OCI-LY7 (cell line): ENCODE data around the gene PLPP6. TPM values are rescaled to one million over a fixed set of nuclear protein-coding genes. Genes with fewer than 3 reads are reported as not detected.
"Not testable (repeated sequence)": the region's sequence is repeated elsewhere in the genome, so short reads cannot be mapped to it uniquely, and the experiment has no call there.

ENCODE experiments used
- BruUV-seq: library from RNA; stranded (reverse); fragments of 400-500 nt; replicated peaks from 2 replicates; lab custom pipeline; 2021; lab: Mats Ljungman, UMichigan
- CTCF ChIA-PET: fragments of 300-600 bp; sonication (Branson Sonifier 250); formaldehyde crosslinking; loops from one replicate; lab custom pipeline; 2022; ENCODE audit warnings: antibody characterized with exemption; ENCODE audit not compliant: unreplicated experiment; lab: Charles Lee
- POLR2A ChIA-PET: fragments of 300-600 bp; sonication (Branson Sonifier 250); formaldehyde crosslinking; loops from one replicate; lab custom pipeline; 2022; ENCODE audit warnings: antibody characterized with exemption; lab: Charles Lee
- DNase-seq: peaks from one replicate; pipeline ENCODE4 v3.0.0-alpha.2; 2015; ENCODE audit warnings: low spot score
- H2AFZ ChIP-seq: fragments of 200-600 bp; sonication (generic), shearing (Covaris generic); 2 replicates; pipeline ENCODE4 v1.6.1; 2014; ENCODE audit warnings: mild to moderate bottlenecking, antibody characterized with exemption, low read length, moderate library complexity
- H3K27ac ChIP-seq: fragments of 200-600 bp; sonication (generic); 2 replicates; pipeline ENCODE4 v1.5.1; 2014; ENCODE audit warnings: mixed run types, low read depth, mild to moderate bottlenecking, moderate library complexity, low read length, inconsistent platforms; ENCODE audit not compliant: poor library complexity, severe bottlenecking
- H3K36me3 ChIP-seq: fragments of 200-600 bp; sonication (generic); 2 replicates; pipeline ENCODE4 v1.6.1; 2014; ENCODE audit warnings: mild to moderate bottlenecking, antibody characterized with exemption, low read length, moderate library complexity, mixed read lengths; ENCODE audit not compliant: insufficient read depth
- H3K4me1 ChIP-seq: fragments of 200-600 bp; sonication (generic); 2 replicates; pipeline ENCODE4 v1.5.1; 2014; ENCODE audit warnings: mild to moderate bottlenecking, low read length; ENCODE audit not compliant: insufficient read depth, poor library complexity, severe bottlenecking
- H3K4me2 ChIP-seq: fragments of 200-600 bp; sonication (generic); 2 replicates; pipeline ENCODE4 v1.6.1; 2014; ENCODE audit warnings: mild to moderate bottlenecking, low read length
- H3K4me3 ChIP-seq: fragments of 200-600 bp; sonication (generic); 2 replicates; pipeline ENCODE4 v1.5.1; 2014; ENCODE audit warnings: mild to moderate bottlenecking, low read depth, low read length; ENCODE audit not compliant: poor library complexity, severe bottlenecking
- H3K79me2 ChIP-seq: fragments of 200-600 bp; sonication (generic); 2 replicates; pipeline ENCODE4 v1.6.1; 2016; ENCODE audit warnings: low read depth, mild to moderate bottlenecking, low read length, moderate library complexity, mixed read lengths; ENCODE audit not compliant: insufficient read depth
- H3K9me2 ChIP-seq: fragments of 200-600 bp; sonication (generic); 2 replicates; pipeline ENCODE4 v1.6.1; 2016; ENCODE audit warnings: mild to moderate bottlenecking, low read length, mixed read lengths; ENCODE audit not compliant: insufficient read depth
- H3K9me3 ChIP-seq: fragments of 200-600 bp; sonication (generic); 2 replicates; pipeline ENCODE4 v1.6.1; 2014; ENCODE audit warnings: mild to moderate bottlenecking, mixed run types, low read length, mixed read lengths
- H4K20me1 ChIP-seq: fragments of 200-600 bp; sonication (generic); 2 replicates; pipeline ENCODE4 v1.6.1; 2014; ENCODE audit warnings: mild to moderate bottlenecking, antibody characterized with exemption, low read length, moderate library complexity, mixed read lengths; ENCODE audit not compliant: insufficient read depth
- EZH2phosphoT487 ChIP-seq: fragments of 200-600 bp; sonication (generic); IDR thresholded peaks from 2 replicates; pipeline ENCODE4 v1.6.1; 2018; ENCODE audit warnings: low read depth, borderline replicate concordance, mild to moderate bottlenecking, mixed run types, antibody characterized with exemption, low read length, moderate library complexity, mixed read lengths
- intact Hi-C: fragments of 100-400 bp; cut with micrococcal nuclease; formaldehyde crosslinking; loops from one replicate; pipeline ENCODE4 v1.10.0; 2022; ENCODE audit not compliant: unreplicated experiment
- total RNA-seq, 2 experiments: library from RNA; depleted of rRNA in 1 of 2; stranded (reverse); fragments of >200 nt in 1 of 2; shearing (Covaris generic) in 1 of 2; gene quantifications; 2 replicates each; pipeline ENCODE4 v1.2.3, GENCODE V29; 2014 to 2022
- TF ChIP-seq, protein P1 (sequence below): fragments of 200-600 bp; sonication (generic); conservative IDR thresholded peaks from 2 replicates; pipeline ENCODE4 v1.5.1; 2014; ENCODE audit warnings: mild to moderate bottlenecking, antibody characterized with exemption, low read length, moderate library complexity, mixed read lengths

PLPP6 gene
- total RNA-seq, 2 experiments from 2014 or later: 4.6 to 8.1 TPM

DNA sequence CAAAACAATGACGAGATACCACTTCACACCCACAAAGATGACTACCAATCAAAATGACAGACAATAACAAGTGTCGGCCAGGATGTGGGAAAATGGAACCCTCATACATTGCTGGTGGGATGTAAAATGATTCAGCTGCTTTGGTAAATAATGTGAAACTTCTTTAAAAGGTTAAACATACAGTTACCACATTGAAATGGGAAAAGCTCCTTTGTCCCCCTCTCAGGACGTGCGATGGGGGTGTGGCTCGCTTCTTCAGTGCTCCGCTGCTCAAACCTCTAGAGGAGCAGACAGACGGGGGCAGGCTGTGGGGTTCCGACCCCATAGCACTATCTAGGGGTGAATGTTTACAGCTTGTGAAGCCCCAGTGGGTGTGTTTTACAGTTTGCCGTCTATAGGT, 8.0 kb upstream of the PLPP6 start:
- Histone ChIP-seq H3K4me1 (no peaks in the 10 kb centered on the region), H3K4me2 (no peak overlapping the region), H3K27ac (no peak overlapping the region), H2AFZ (no peak overlapping the region), H3K9me2 (no peaks in the 10 kb centered on the region), H3K36me3 (no peaks in the 10 kb centered on the region), H4K20me1 (no peaks in the 10 kb centered on the region), H3K4me3 (no peak overlapping the region), H3K79me2 (no peaks in the 10 kb centered on the region), H3K9me3 (no peaks in the 10 kb centered on the region)
- no TSS peak for BruUV-seq
- no peak for DNase-seq
- TF ChIP-seq, protein P1, sequence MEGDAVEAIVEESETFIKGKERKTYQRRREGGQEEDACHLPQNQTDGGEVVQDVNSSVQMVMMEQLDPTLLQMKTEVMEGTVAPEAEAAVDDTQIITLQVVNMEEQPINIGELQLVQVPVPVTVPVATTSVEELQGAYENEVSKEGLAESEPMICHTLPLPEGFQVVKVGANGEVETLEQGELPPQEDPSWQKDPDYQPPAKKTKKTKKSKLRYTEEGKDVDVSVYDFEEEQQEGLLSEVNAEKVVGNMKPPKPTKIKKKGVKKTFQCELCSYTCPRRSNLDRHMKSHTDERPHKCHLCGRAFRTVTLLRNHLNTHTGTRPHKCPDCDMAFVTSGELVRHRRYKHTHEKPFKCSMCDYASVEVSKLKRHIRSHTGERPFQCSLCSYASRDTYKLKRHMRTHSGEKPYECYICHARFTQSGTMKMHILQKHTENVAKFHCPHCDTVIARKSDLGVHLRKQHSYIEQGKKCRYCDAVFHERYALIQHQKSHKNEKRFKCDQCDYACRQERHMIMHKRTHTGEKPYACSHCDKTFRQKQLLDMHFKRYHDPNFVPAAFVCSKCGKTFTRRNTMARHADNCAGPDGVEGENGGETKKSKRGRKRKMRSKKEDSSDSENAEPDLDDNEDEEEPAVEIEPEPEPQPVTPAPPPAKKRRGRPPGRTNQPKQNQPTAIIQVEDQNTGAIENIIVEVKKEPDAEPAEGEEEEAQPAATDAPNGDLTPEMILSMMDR: no peak
- TF ChIP-seq EZH2phosphoT487: no peak
- intact Hi-C loops: no loop called here
- ChIA-PET CTCF (no interaction called here), POLR2A (interaction anchor here (0.6 kb wide), 1 partner anchor 94 kb away, joined by 3 read pairs; no protein-coding TSS in a partner anchor)

DNA sequence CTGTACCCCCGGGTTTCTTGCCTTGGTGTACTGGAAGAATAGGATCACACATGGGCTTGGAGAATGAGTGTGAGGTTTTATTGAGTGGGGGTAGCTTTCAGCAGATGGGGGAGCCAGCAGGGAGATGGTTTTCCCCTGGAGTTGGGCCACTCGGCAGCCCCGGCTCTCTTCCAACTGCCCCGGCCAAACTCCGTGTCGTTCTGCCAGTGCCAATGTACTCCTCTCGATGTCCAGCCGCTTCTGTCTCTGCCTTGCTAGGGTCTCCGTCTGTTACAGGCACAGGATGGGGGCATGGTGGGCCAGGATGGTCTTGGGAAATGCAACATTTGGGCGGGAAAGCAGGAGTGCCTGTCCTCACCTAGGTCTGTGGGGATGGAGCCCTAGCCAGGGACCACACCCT, 7.6 kb upstream of the PLPP6 start:
- POLR2A ChIA-PET: interaction anchor here (0.6 kb wide), 1 partner anchor 226 kb away, joined by 5 read pairs; no protein-coding TSS in a partner anchor

DNA sequence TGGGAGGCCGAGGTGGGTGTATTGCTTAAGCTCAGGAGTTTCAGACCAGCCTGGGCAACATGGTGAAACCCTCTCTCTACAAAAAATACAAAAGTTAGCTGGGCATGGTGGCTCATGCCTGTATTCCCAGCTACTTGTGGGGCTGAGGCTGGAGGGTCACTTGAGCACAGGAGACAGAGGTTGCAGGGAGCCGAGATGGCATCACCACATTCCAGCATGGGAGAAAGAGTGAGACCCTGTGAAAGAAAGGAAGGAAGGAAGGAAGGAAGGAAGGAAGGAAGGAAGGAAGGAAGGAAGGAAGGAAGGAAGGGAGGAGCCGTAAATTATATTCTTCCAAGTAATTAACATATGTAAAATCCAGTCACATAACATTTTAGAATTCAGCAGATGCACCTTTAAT, 5.9 kb upstream of the PLPP6 start:
- H3K27ac ChIP-seq, H3K4me1 ChIP-seq, H3K36me3 ChIP-seq, H3K4me3 ChIP-seq, H3K79me2 ChIP-seq, DNase-seq, intact Hi-C loops, H3K9me2 ChIP-seq, H2AFZ ChIP-seq, H3K4me2 ChIP-seq, POLR2A ChIA-PET, BruUV-seq, H3K9me3 ChIP-seq, H4K20me1 ChIP-seq: not testable (repeated sequence)
- CTCF ChIA-PET: interaction anchor here (0.7 kb wide), 1 partner anchor 10 kb away, joined by 4 read pairs; no protein-coding TSS in a partner anchor

More for the DNA sequence above, 7.6 kb upstream of the PLPP6 start:
- no peak overlapping the region for H3K27ac ChIP-seq
- no peaks in the 10 kb centered on the region for H3K4me1 ChIP-seq
- H3K79me2 ChIP-seq: no peaks in the 10 kb centered on the region
- H3K36me3 ChIP-seq: no peaks in the 10 kb centered on the region
- TF ChIP-seq, protein P1: no peak
- TF ChIP-seq EZH2phosphoT487: no peak
- no peaks in the 10 kb centered on the region for H3K9me2 ChIP-seq
- BruUV-seq: no TSS peak
- no peak overlapping the region for H3K4me2 ChIP-seq
- no peak overlapping the region for H2AFZ ChIP-seq
- no peak for DNase-seq
- CTCF ChIA-PET: no interaction called here
- intact Hi-C loops: no loop called here
- no peaks in the 10 kb centered on the region for H3K9me3 ChIP-seq
- no peak overlapping the region for H3K4me3 ChIP-seq
- no peaks in the 10 kb centered on the region for H4K20me1 ChIP-seq
